22Rv1 (cell line): ENCODE results near the gene ZNF468.
"Not testable (repeated sequence)": the region's sequence is repeated elsewhere in the genome, so short reads cannot be mapped to it uniquely, and the experiment has no call there.

ENCODE experiments used
- ZFX ChIP-seq: fragments of 450-650 bp; IDR thresholded peaks from 2 replicates; pipeline ENCODE4 v1.6.1; 2017; ENCODE audit warnings: antibody characterized with exemption, borderline replicate concordance
- TF ChIP-seq, protein P1 (sequence below): fragments of 450-650 bp; IDR thresholded peaks from 2 replicates; pipeline ENCODE4 v1.5.1; 2017; ENCODE audit warnings: mild to moderate bottlenecking

DNA sequence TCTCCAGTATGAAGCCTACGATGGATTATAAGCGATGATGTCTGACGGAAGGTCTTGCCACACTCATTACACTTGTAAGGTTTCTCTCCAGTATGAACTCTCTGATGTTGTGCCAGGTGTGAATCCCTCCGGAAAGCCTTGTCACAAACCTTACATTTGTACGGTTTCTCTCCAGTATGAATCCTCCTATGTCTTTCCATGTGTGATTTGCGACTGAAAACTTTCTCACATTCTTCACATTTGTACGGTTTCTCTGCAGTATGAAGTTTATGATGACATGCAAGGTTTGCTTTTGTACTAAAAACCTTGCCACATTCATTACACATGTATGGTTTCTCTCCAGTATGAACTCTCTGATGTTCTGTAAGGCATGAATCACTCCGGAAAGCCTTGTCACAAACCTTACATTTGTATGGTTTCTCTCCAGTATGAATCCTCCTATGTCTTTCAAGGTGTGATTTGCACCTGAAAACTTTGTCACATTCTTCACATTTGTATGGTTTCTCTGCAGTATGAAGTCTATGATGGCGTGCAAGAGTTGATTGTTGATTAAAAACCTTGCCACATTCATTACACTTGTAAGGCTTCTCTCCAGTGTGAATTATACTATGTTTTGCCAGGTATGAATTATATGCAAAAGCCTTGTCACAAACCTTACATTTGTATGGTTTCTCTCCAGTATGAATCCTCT lies 57.3 kb downstream of the ZNF468 start:
- TF ChIP-seq, protein P1, sequence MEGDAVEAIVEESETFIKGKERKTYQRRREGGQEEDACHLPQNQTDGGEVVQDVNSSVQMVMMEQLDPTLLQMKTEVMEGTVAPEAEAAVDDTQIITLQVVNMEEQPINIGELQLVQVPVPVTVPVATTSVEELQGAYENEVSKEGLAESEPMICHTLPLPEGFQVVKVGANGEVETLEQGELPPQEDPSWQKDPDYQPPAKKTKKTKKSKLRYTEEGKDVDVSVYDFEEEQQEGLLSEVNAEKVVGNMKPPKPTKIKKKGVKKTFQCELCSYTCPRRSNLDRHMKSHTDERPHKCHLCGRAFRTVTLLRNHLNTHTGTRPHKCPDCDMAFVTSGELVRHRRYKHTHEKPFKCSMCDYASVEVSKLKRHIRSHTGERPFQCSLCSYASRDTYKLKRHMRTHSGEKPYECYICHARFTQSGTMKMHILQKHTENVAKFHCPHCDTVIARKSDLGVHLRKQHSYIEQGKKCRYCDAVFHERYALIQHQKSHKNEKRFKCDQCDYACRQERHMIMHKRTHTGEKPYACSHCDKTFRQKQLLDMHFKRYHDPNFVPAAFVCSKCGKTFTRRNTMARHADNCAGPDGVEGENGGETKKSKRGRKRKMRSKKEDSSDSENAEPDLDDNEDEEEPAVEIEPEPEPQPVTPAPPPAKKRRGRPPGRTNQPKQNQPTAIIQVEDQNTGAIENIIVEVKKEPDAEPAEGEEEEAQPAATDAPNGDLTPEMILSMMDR, result not testable (repeated sequence)
- not testable (repeated sequence) for TF ChIP-seq ZFX
